Ascending aorta (tissue), 2 donors: ENCODE measurements around the gene ILF2. TPM values are rescaled to one million over a fixed set of nuclear protein-coding genes. Genes with fewer than 3 reads are reported as not detected.

ENCODE experiments used
- DNase-seq, 2 donors: peaks; one replicate each; pipeline ENCODE4 v3.0.0-alpha.2; 2019; ENCODE audit warnings: low spot score in 2 of 2
- H3K27ac ChIP-seq, 2 donors: fragments of 200-600 bp; sonication (generic); one replicate each; pipeline ENCODE4 v1.5.1; 2016 to 2017; ENCODE audit warnings: mild to moderate bottlenecking in 1 of 2
- H3K27me3 ChIP-seq: fragments of 200-600 bp; sonication (generic); one replicate; pipeline ENCODE4 v1.5.1; 2017
- H3K36me3 ChIP-seq, 2 donors: fragments of 200-600 bp; sonication (generic); one replicate each; pipeline ENCODE4 v1.5.1; 2016
- H3K4me1 ChIP-seq, 2 donors: fragments of 200-600 bp; sonication (generic); one replicate each; pipeline ENCODE4 v1.5.1; 2016 to 2017; ENCODE audit warnings: mild to moderate bottlenecking in 1 of 2
- H3K4me3 ChIP-seq, 2 donors: fragments of 200-600 bp; sonication (generic); one replicate each; pipeline ENCODE4 v1.5.1; 2016 to 2017; ENCODE audit warnings: mild to moderate bottlenecking in 1 of 2
- H3K9me3 ChIP-seq, 2 donors: fragments of 200-600 bp; sonication (generic); one replicate each; pipeline ENCODE4 v1.5.1; 2016
- intact Hi-C: fragments of 100-400 bp; cut with DNase I; formaldehyde crosslinking; loops from one replicate; pipeline ENCODE4 v1.15.1; 2023
- total RNA-seq: library from RNA; depleted of rRNA; stranded (reverse); fragments of >200 nt; gene quantifications from one replicate; pipeline ENCODE4 v1.1.0, GENCODE V29; 2016
- TF ChIP-seq, protein P1 (sequence below), 3 experiments: fragments of 200-600 bp in 2 of 3; fragments of 450-650 bp in 1 of 3; sonication (generic) in 2 of 3; IDR thresholded peaks; one replicate each; pipeline ENCODE4 v1.5.1; 2016 to 2019; ENCODE audit warnings: antibody characterized with exemption in 3 of 3, mild to moderate bottlenecking in 1 of 3, moderate library complexity in 1 of 3

ILF2 gene
- total RNA-seq, 1 donor from 2014 or later: 37.5 TPM

DNA sequence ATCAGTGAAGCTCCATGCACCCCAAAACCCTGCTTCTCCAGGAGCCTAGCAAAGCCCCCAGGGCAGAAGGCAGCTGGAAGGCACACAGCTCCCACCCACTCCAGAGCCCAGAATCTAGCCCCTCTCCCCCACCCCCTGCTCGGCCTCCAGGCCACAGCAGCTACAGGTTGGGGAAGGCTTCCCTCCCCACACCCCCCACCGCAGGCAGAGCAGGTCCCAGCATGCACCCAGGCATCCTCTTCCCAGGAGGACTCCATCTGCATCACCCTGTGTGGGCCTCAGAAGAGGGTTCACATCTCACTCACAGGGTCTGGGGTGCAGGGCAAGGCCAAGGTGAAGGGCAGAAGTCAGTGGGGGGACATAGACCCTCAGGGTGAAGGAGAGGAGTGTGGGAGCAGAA, 55.4 kb downstream of the ILF2 start:
- Histone ChIP-seq H3K4me1 (peaks cover 4 to 20% of the 10 kb centered on the region in 2 donors), H3K4me3 (no peak overlapping the region), H3K27me3 (no peaks in the 10 kb centered on the region), H3K9me3 (no peaks in the 10 kb centered on the region), H3K27ac (no peak overlapping the region), H3K36me3 (peaks cover 0 to 13% of the 10 kb centered on the region in 2 donors)
- TF ChIP-seq, protein P1, sequence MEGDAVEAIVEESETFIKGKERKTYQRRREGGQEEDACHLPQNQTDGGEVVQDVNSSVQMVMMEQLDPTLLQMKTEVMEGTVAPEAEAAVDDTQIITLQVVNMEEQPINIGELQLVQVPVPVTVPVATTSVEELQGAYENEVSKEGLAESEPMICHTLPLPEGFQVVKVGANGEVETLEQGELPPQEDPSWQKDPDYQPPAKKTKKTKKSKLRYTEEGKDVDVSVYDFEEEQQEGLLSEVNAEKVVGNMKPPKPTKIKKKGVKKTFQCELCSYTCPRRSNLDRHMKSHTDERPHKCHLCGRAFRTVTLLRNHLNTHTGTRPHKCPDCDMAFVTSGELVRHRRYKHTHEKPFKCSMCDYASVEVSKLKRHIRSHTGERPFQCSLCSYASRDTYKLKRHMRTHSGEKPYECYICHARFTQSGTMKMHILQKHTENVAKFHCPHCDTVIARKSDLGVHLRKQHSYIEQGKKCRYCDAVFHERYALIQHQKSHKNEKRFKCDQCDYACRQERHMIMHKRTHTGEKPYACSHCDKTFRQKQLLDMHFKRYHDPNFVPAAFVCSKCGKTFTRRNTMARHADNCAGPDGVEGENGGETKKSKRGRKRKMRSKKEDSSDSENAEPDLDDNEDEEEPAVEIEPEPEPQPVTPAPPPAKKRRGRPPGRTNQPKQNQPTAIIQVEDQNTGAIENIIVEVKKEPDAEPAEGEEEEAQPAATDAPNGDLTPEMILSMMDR (IDR thresholded peaks at IDR 0.05): no peak
- DNase-seq: no peak
- intact Hi-C loops: loop anchor here (10.0 kb wide), 1 partner anchor 261 kb away; the partner anchor contains the start of gene S100A9

DNA sequence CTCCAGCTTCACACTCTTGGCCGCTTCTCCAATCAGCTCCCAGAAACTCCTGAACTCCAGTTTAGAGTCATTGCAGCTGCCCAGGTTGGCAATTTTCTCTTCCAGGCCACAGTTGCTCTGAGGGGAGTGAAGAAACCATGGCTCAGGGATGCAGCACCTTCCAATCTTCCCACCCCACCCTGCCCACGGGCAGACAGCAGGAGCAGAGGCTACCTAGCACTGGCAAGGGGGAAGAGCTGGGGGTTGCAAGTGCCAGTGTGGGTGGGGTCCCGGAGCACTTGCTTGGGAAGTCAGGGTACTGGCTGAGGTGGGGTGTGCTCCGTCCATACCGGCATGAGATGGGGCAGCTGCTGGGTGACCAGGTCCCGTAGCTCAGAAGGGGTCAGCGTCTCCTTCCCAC, 55.9 kb downstream of the ILF2 start:
- no peaks in the 10 kb centered on the region for H3K9me3 ChIP-seq
- H3K27ac ChIP-seq: no peak overlapping the region
- peaks cover 0 to 10% of the 10 kb centered on the region in 2 donors for H3K36me3 ChIP-seq
- no peak overlapping the region for H3K4me3 ChIP-seq
- intact Hi-C loops: loop anchor here (10.0 kb wide), 1 partner anchor 260 kb away; the partner anchor contains the start of gene S100A9
- H3K27me3 ChIP-seq: no peaks in the 10 kb centered on the region
- H3K4me1 ChIP-seq: peaks cover 5 to 25% of the 10 kb centered on the region in 2 donors
- TF ChIP-seq, protein P1 (IDR thresholded peaks at IDR 0.05): no peak
- DNase-seq: no peak

DNA sequence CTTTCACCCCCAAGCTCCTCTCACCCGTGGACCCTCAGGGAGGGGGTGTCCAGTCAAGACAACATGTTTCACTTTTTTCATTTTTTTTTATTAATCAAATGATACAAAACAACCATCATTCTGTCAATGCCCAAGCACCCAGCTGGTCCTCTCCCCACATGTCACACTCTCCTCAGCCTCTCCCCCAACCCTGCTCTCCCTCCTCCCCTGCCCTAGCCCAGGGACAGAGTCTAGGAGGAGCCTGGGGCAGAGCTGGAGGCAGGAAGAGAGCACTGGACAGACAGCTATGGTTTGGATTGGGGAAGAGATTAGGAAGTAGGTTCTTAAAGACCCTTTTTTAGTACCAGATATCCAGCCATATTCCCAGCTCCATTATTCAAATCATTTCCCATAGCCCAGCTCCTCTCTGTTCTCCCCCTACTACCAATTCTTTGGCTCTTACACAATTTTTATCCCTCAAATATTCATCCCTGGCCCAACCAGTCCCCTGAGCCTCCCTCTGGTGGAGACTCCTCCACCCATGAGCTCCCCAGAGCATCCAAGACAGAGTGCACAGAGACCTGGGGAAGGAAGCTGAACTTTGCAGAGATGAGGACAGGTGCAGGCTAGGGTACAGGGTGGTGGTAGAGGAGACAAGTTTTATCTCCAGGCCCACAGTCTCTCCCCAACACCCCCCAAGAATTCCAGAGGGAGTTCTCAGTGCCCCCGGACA, 56.4 kb downstream of the ILF2 start:
- Histone ChIP-seq H3K4me3 (no peak overlapping the region), H3K27me3 (no peaks in the 10 kb centered on the region), H3K27ac (peak overlapping the region in 1 of 2 donors; percentile 96), H3K36me3 (peaks cover 0 to 5% of the 10 kb centered on the region in 2 donors), H3K9me3 (no peaks in the 10 kb centered on the region), H3K4me1 (peaks cover 5 to 30% of the 10 kb centered on the region in 2 donors)
- TF ChIP-seq, protein P1 (IDR thresholded peaks at IDR 0.05): no peak
- intact Hi-C loops: loop anchor here (10.0 kb wide), 1 partner anchor 260 kb away; the partner anchor contains the start of gene S100A9
- no peak for DNase-seq

DNA sequence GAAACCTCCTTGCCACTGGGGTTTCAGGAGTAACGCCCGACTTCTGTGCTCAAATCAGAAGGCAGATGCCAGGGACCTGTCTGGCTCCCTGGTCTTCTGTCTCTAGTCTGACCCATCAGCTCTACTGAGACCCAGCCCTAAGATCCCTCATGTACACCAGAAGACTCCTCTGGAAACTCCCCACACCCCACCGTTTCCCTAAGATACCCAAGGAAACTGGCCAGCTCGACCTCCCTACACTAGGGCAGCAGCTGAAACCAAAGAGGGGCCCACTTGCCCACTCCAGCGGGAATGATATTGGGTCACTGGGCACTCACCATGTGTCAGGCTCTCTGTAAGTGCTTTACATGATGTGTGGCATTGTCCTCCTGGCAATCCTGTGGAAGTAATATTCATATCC, 57.4 kb downstream of the ILF2 start:
- Histone ChIP-seq H3K36me3 (no peaks in the 10 kb centered on the region), H3K27me3 (no peaks in the 10 kb centered on the region), H3K4me3 (peak overlapping the region; percentile 53 to 75), H3K4me1 (peaks cover 6 to 38% of the 10 kb centered on the region in 2 donors), H3K27ac (peak overlapping the region; percentile 90 to 96), H3K9me3 (no peaks in the 10 kb centered on the region)
- no peak for DNase-seq
- TF ChIP-seq, protein P1 (IDR thresholded peaks at IDR 0.05): no peak
- intact Hi-C loops: loop anchor here (2.0 to 10.0 kb wide), 2 partner anchors 13 to 259 kb away; partner anchors contain the start of genes S100A13 and S100A9

DNA sequence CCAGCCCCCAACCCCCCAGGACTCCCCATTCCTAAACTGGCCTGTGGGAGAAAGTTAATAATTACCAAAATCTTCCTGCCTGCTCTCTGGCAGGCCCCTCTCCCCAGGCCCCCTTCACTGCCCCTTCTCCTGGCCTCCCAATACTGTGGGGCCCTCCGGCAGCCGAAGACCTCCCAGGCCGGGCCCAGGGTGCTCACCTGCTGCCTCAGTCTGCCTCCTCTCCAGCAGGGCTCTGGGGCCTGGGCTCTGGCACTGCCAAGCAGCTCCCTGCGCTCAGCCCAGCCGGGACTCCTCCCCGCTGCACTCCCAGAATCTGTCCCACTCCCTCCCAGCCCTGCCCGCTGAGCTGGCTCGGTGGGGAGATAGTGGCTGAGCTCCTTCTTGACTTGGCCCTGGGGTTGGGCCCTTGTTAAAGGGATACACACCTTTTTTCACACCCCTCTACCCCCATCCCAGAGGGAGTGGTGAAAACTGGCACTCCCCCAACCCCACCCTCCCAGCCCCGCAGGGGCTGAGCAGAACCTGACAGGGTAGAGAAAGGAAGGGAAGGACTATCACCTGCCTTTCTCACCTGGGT, 58.0 kb downstream of the ILF2 start, which contains the start of gene S100A16:
Gene S100A16, minus strand, starts transcription at position 383 of the 577 bp plus-strand sequence. CDS start 4,986 bp downstream, outside the sequence.
- H3K27me3 ChIP-seq: no peaks in the 10 kb centered on the region
- DNase-seq: peak in 1 of 2 donors; percentile 90
- peak within 1 kb of the TSS; percentile 90 to 96 for H3K27ac ChIP-seq
- TF ChIP-seq, protein P1 (IDR thresholded peaks at IDR 0.05): no peak
- H3K4me3 ChIP-seq: peak within 1 kb of the TSS; percentile 53 to 75
- intact Hi-C loops: loop anchor here (2.0 to 10.0 kb wide), 2 partner anchors 14 to 258 kb away; partner anchors contain the start of genes S100A13 and S100A9
- H3K36me3 ChIP-seq: peaks cover 0 to under 1% of the 10 kb centered on the region in 2 donors
- no peaks in the 10 kb centered on the region for H3K9me3 ChIP-seq
- H3K4me1 ChIP-seq: peaks cover 7 to 42% of the 10 kb centered on the region in 2 donors
